Measurements from ENCODE around the gene RREB1. TPM values are rescaled to one million over a fixed set of nuclear protein-coding genes. Genes with fewer than 3 reads are reported as not detected.

The RREB1 gene
- total RNA-seq, 1 experiment from 2014 or later: 16.5 TPM

- Histone ChIP-seq H3K4me3 (peak overlapping the region; percentile 98; the same call in 1 of the 2 replicates), H3K36me3 (peaks cover 8% of the 10 kb centered on the region), H3K27me3 (no peaks in the 10 kb centered on the region), H3K9me3 (no peaks in the 10 kb centered on the region)
- no peak for DNase-seq
Observed at GRCh38 chr6:7111095-7111690, 3.4 kb downstream of the RREB1 start.

GRCh38 chr6:7112171-7112570 lies 4.4 kb downstream of the RREB1 start:
- Histone ChIP-seq H3K27me3 (no peaks in the 10 kb centered on the region), H3K9me3 (no peaks in the 10 kb centered on the region), H3K36me3 (peaks cover 13% of the 10 kb centered on the region), H3K4me3 (peak overlapping the region; percentile 16)
- DNase-seq: no peak

GRCh38 chr6:7112741-7113313 lies 5.1 kb downstream of the RREB1 start:
- H3K4me3 ChIP-seq: peak overlapping the region; percentile 16
- no peaks in the 10 kb centered on the region for H3K27me3 ChIP-seq
- DNase-seq: peak; percentile 78
- no peaks in the 10 kb centered on the region for H3K9me3 ChIP-seq
- H3K36me3 ChIP-seq: peaks cover 13% of the 10 kb centered on the region

DNA sequence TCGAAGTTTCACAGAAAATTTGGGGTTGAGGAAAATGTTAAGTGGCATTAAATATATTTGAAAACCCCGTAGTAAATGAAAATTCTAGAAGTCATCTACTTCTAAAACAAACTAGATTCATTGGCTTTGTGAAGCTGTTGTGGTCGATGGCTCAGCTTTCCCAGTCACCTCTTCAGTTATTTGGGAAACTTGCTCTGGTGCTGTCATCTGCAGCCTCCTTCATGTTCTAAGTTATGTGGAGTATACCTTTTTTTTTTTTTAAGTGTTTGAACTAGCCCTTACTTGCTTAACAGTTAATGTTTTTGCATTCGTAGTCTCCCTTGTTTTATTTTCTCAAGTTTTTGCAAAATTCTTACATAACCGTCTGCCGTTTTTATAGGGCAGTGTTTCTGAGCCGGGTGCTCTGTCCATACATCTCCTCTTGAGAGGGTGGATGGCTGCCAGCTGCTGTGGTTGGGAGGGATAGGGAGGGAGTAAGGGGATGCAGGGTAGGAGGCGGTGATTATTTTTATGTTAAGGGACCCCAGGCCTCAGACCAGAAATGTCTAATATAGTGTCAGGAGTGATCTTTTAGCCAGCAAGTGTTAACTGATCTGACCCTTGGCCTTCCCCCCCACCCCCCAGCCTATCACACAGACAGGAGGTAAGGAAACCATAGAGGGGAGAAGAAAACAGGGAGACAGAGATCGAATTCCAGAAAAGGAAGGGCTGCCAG lies 7.1 kb downstream of the RREB1 start:
- peak; percentile 59 for DNase-seq
- Histone ChIP-seq H3K9me3 (no peaks in the 10 kb centered on the region), H3K4me3 (no peak overlapping the region), H3K27me3 (no peaks in the 10 kb centered on the region), H3K36me3 (peaks cover 13% of the 10 kb centered on the region)

DNA sequence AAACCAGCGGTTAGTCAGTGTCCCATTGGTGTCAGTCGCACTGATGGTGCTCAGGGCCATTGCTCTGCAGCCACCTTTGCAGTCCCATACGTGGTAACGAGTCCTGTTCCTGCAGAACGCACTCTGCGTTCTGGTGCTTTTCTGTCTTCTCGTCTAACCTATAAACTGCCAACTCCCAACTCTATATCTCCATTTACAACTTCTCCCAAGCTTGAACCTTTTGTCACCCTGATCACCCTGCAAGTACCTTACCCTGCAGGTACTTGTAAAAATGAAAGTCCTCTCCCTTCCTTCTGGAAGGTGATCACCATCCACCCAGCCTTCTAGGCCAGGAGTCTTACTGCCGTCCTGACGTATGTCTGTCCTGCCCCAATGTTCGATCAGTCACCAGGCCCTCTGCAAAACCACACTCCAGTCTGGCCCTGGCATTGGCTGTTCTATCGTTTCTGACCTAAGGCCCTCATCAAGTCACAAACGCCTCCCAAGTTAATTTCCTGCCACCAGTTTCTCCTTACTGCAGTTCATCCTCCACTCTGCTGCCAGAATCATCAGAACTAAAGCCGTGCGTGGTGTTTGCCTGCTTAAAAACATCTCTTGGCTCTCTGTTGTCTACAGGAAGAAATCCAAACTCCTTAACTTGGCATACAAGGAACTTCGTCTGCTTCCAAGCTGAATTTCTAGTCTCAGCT lies 7.9 kb downstream of the RREB1 start:
- H3K9me3 ChIP-seq: no peaks in the 10 kb centered on the region
- H3K36me3 ChIP-seq: peaks cover 14% of the 10 kb centered on the region
- H3K27me3 ChIP-seq: no peaks in the 10 kb centered on the region
- 0 out of 2 replicates have a peak overlapping the region, but pooled peaks have one; percentile 0 for H3K4me3 ChIP-seq
- peak; percentile 77 for DNase-seq

DNA sequence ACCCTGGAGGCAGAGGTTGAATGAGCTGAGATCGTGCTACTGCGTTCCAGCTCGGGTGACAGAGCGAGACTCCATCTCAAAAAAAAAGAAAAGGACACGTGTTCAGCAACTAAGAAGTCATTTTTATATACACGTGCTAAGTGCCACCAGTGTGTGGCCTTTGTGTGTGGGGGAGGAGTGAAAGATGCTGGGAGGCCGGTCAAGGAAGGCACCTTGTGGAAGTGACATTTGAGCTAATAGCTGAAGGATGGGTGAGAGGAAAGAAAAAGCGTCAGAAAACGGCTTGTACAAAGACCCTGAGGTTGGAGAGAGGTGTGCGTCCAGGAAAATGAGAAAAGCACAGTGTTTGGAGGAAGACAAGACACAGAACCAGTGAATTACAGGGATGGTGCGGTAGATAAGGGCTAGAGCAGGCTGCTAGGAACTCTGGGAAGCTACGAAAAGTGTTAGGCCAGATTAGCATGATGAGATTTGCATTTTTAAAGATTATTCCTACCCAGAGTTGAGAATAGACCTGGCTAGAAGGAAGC lies 11.6 kb downstream of the RREB1 start:
- Histone ChIP-seq H3K27me3 (no peaks in the 10 kb centered on the region), H3K4me3 (no peak overlapping the region), H3K36me3 (peaks cover 32% of the 10 kb centered on the region), H3K9me3 (no peaks in the 10 kb centered on the region)
- no peak for DNase-seq

DNA sequence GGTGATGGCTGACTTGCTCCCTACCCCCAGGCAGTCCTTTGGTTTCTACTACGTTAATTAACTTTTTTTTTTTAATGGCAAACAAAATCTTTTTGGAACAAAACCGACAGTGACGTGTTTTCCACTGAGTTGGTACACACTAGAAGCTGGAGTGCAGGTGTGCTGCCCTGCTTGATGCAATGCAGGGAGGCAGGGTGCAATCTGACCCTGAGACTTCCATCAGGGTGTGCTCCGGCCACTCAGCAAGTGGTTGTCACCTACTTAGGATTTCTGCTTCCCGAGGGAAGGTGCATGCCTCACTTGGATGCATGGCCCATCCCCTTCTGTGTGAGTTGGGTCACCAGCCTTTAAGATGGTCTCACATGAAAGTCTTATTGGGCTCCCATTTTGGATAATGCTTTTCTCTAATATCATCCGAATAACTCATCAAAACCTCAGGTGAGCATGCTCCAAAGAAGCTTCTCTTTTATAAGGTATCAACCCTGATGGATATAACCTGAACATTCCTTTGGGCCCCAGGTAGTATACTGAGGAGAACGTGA lies 14.0 kb downstream of the RREB1 start:
- no peaks in the 10 kb centered on the region for H3K27me3 ChIP-seq
- no peak for DNase-seq
- peaks cover 51% of the 10 kb centered on the region for H3K36me3 ChIP-seq
- no peak overlapping the region for H3K4me3 ChIP-seq
- H3K9me3 ChIP-seq: no peaks in the 10 kb centered on the region

DNA sequence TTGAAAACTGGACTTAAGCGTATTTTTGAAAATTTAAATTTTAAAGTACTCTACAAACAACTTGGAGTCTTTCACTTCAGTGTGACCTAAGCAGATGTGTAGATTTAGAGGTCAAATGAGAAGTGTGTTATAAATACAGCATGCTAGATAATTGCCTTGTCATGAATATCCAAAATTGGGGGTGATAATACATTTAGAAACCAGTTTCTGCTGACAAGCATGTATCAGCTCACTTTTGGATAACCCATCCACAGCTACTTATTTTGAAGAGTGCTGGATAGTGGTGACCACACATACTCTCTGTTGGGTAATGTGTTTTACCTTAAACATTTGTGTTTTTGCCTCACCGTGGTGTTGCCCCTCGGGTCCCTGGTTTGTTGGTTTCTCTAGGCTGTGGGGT lies 14.9 kb downstream of the RREB1 start:
- no peak for DNase-seq
- no peak overlapping the region for H3K4me3 ChIP-seq
- no peaks in the 10 kb centered on the region for H3K27me3 ChIP-seq
- H3K9me3 ChIP-seq: no peaks in the 10 kb centered on the region
- peaks cover 53% of the 10 kb centered on the region for H3K36me3 ChIP-seq

DNA sequence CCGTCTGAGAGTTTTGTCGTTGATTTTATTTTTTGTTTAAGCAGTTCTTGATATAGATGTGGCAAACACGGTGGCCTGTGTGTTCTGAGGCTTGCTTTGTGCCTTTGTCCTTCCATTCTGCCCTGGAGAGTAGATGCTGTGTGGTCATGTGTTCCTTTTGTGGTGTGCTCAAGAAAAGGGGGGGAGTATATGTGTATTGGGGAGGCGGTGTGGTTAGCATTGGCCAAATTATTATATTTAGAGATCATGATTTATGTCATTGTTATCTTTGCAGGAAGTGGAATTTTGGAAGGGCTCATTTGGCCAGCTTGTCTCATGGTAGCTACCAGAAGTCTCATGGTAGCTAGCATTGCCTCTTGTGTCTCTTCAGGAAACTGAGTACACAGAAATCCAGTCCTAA lies 16.4 kb downstream of the RREB1 start:
- Histone ChIP-seq H3K9me3 (no peaks in the 10 kb centered on the region), H3K27me3 (no peaks in the 10 kb centered on the region), H3K4me3 (no peak overlapping the region), H3K36me3 (peaks cover 55% of the 10 kb centered on the region)
- no peak for DNase-seq

GRCh38 chr6:7124636-7125035 lies 16.9 kb downstream of the RREB1 start:
- no peak for DNase-seq
- Histone ChIP-seq H3K4me3 (no peak overlapping the region), H3K36me3 (peaks cover 55% of the 10 kb centered on the region), H3K9me3 (no peaks in the 10 kb centered on the region), H3K27me3 (no peaks in the 10 kb centered on the region)

DNA sequence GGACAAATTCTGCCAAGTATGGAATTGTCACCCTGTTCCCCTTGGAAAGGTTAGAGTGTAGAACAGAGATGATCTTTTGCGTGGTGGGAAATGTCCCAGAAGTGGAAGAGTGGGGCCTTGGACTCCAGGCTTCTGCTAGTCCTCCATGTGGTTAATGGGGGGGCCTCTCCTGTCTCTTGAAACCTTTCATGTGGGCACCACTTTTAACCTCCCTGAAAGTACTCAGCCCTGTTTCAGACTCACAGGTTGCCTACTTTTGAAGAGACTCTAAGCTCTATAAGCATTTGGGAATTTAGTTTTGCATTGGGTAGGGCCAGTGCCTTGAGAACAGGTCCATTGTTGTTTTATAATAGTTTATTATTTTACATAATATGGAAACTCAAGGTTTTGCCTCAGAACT lies 17.5 kb downstream of the RREB1 start:
- no peak overlapping the region for H3K4me3 ChIP-seq
- no peaks in the 10 kb centered on the region for H3K9me3 ChIP-seq
- H3K36me3 ChIP-seq: peaks cover 53% of the 10 kb centered on the region
- no peaks in the 10 kb centered on the region for H3K27me3 ChIP-seq
- no peak for DNase-seq

DNA sequence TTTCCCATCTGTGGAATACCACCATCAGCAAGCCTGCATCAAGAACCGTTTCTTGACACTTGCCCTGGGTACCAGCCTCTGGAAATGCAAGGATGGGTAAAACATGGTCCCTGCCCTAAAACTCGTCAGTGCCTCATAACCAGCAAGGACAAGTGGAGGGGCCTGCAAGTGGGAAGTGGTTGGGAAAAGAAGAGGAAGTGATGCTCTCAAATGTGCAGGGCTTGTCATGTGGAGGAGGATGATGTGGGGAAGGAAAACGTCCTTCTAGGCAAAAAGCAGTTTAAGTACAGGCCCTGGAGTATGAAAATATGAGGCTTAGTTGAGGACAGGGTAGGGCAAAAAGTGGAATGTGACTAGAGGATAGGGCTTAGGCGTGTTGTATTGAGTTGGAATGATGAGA lies 19.0 kb downstream of the RREB1 start:
- Histone ChIP-seq H3K4me3 (no peak overlapping the region), H3K36me3 (peaks cover 50% of the 10 kb centered on the region), H3K9me3 (no peaks in the 10 kb centered on the region), H3K27me3 (no peaks in the 10 kb centered on the region)
- DNase-seq: no peak

GRCh38 chr6:7127680-7128079 lies 19.9 kb downstream of the RREB1 start:
- Histone ChIP-seq H3K4me3 (no peak overlapping the region), H3K27me3 (no peaks in the 10 kb centered on the region), H3K36me3 (peaks cover 45% of the 10 kb centered on the region), H3K9me3 (no peaks in the 10 kb centered on the region)
- DNase-seq: no peak

DNA sequence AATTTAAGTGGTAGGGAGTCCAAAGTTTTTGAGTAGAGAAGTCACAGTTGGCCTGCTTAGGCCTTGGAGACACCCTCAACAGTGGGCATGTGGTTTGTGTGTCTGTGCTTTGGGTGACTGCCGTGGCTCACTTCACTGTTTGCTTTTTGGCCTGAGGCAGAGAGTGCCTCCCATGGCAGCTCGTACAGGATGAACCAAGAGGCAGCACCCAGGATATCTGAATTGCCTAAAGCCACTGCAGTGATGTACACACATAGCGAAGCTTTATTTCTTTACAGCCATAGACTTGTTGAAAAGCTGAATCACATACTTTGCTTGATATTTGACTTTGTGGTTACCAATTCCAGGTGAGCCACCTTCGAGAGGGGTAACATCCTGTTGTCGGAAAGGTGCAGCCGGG lies 21.6 kb downstream of the RREB1 start:
- no peak for DNase-seq
- peaks cover 31% of the 10 kb centered on the region for H3K36me3 ChIP-seq
- H3K27me3 ChIP-seq: no peaks in the 10 kb centered on the region
- H3K9me3 ChIP-seq: no peaks in the 10 kb centered on the region
- no peak overlapping the region for H3K4me3 ChIP-seq

- no peaks in the 10 kb centered on the region for H3K9me3 ChIP-seq
- no peaks in the 10 kb centered on the region for H3K27me3 ChIP-seq
- DNase-seq: peak; percentile 61
- no peak overlapping the region for H3K4me3 ChIP-seq
- H3K36me3 ChIP-seq: peaks cover 24% of the 10 kb centered on the region
Observed at GRCh38 chr6:7129784-7130569, 22.2 kb downstream of the RREB1 start.

- no peak for DNase-seq
- H3K36me3 ChIP-seq: peaks cover 10% of the 10 kb centered on the region
- H3K27me3 ChIP-seq: no peaks in the 10 kb centered on the region
- no peak overlapping the region for H3K4me3 ChIP-seq
- H3K9me3 ChIP-seq: no peaks in the 10 kb centered on the region
Observed at GRCh38 chr6:7131390-7131789, 23.6 kb downstream of the RREB1 start.
